Left forelimb (tissue), 1 donor: ENCODE data around the gene GAR1.
"Not testable (repeated sequence)": the region's sequence is repeated elsewhere in the genome, so short reads cannot be mapped to it uniquely, and the experiment has no call there.

Experiments used
- DNase-seq: peaks from one replicate; pipeline ENCODE4 v3.0.0-alpha.2; 2018; ENCODE audit warnings: low spot score

GAR1 gene

GRCh38 chr4:109815151-109816081 is at the start of gene GAR1:
Gene GAR1, plus strand, starts transcription at chr4:109815762. Its CDS starts 403 bp downstream, at chr4:109816165.
- DNase-seq = peak; percentile 89

- DNase-seq = not testable (repeated sequence)
These were observed 33.5 kb upstream of the GAR1 start for GRCh38 chr4:109782092-109782491.

- no peak for DNase-seq
These were observed 28.7 kb upstream of the GAR1 start for GRCh38 chr4:109786846-109787245.

- DNase-seq = no peak
These were observed 27.8 kb upstream of the GAR1 start for GRCh38 chr4:109787807-109788206.

GRCh38 chr4:109795059-109795458 is 20.5 kb upstream of the GAR1 start:
- DNase-seq = no peak

GRCh38 chr4:109798866-109799265 is 16.7 kb upstream of the GAR1 start:
- no peak for DNase-seq

GRCh38 chr4:109801099-109801789 is 14.3 kb upstream of the GAR1 start:
- no peak for DNase-seq

- DNase-seq = no peak
These were observed 13.7 kb upstream of the GAR1 start, which contains the start of gene CFI for GRCh38 chr4:109801895-109802319. Gene CFI, minus strand, starts transcription at chr4:109801999. Its CDS starts 28 bp downstream, at chr4:109801971.

GRCh38 chr4:109803924-109804571 is 11.5 kb upstream of the GAR1 start:
- no peak for DNase-seq

- no peak for DNase-seq
These were observed 5.9 kb upstream of the GAR1 start for GRCh38 chr4:109809655-109810054.

GRCh38 chr4:109810552-109811387 is 4.8 kb upstream of the GAR1 start:
- DNase-seq = no peak

GRCh38 chr4:109811707-109812106 is 3.9 kb upstream of the GAR1 start:
- no peak for DNase-seq

- DNase-seq = no peak
These were observed 500 bp downstream of the GAR1 start for GRCh38 chr4:109816082-109816442.

- no peak for DNase-seq
These were observed 1.3 kb downstream of the GAR1 start for GRCh38 chr4:109816894-109817293.

GRCh38 chr4:109818268-109818667 is 2.7 kb downstream of the GAR1 start:
- no peak for DNase-seq

GRCh38 chr4:109820563-109820962 is 5.0 kb downstream of the GAR1 start:
- no peak for DNase-seq

GRCh38 chr4:109821185-109821584 is 5.6 kb downstream of the GAR1 start:
- DNase-seq = no peak

GRCh38 chr4:109826719-109827118 is 11.2 kb downstream of the GAR1 start:
- DNase-seq = no peak

- DNase-seq = no peak
These were observed 12.1 kb downstream of the GAR1 start, which contains the start of gene RRH for GRCh38 chr4:109827672-109828071. Gene RRH, plus strand, starts transcription at chr4:109827972. Its CDS starts 56 bp downstream, at chr4:109828028.

- DNase-seq = no peak
These were observed 18.2 kb downstream of the GAR1 start for GRCh38 chr4:109833756-109834155.

GRCh38 chr4:109836985-109837384 is 21.4 kb downstream of the GAR1 start:
- DNase-seq = no peak
